Right atrium auricular region (tissue), 2 donors: ENCODE data around the gene IFIT1B. TPM values are rescaled to one million over a fixed set of nuclear protein-coding genes. Genes with fewer than 3 reads are reported as not detected.

Experiments used
- DNase-seq: peaks from one replicate; pipeline ENCODE4 v3.0.0-alpha.2; 2019; ENCODE audit warnings: low spot score
- H3K27ac ChIP-seq, 2 donors: fragments of 200-600 bp; sonication (generic); 1 replicate in 1 of 2; 2 replicates in 1 of 2; pipeline ENCODE4 v1.5.1; 2016 to 2019
- H3K27me3 ChIP-seq, 2 donors: fragments of 200-600 bp; sonication (generic); one replicate each; pipeline versions ENCODE4 v1.5.1 to v1.6.0; 2017 to 2019
- H3K36me3 ChIP-seq: fragments of 200-600 bp; sonication (generic); one replicate; pipeline ENCODE4 v1.5.1; 2016
- H3K4me1 ChIP-seq, 2 donors: fragments of 200-600 bp; sonication (generic); one replicate each; pipeline versions ENCODE4 v1.5.1 to v1.6.0; 2017 to 2019
- H3K4me3 ChIP-seq, 2 donors: fragments of 200-600 bp; sonication (generic); 1 replicate in 1 of 2; 2 replicates in 1 of 2; pipeline ENCODE4 v1.5.1; 2017 to 2019; ENCODE audit warnings: mild to moderate bottlenecking in 1 of 2, moderate library complexity in 1 of 2
- H3K9me3 ChIP-seq, 2 donors: fragments of 200-600 bp; sonication (generic); one replicate each; pipeline ENCODE4 v1.5.1; 2019
- CTCF ChIP-seq, 2 donors: fragments of 200-600 bp; sonication (generic); IDR thresholded peaks; one replicate each; pipeline ENCODE4 v1.5.1; 2019; ENCODE audit warnings: antibody characterized with exemption in 2 of 2
- total RNA-seq, 2 donors: library from RNA; depleted of rRNA; stranded (reverse); fragments of >200 nt; gene quantifications; one replicate each; pipeline ENCODE4 v1.1.0, GENCODE V29; 2016

IFIT1B gene
- total RNA-seq, 2 donors from 2014 or later = 0.24 TPM; not detected in 1

- H3K27me3 ChIP-seq = no peaks in the 10 kb centered on the region
- H3K27ac ChIP-seq = peak overlapping the region in 1 of 2 donors; percentile 76
- no peak for TF ChIP-seq CTCF (IDR thresholded peaks at IDR 0.05)
- no peaks in the 10 kb centered on the region for H3K36me3 ChIP-seq
- no peak overlapping the region for H3K4me3 ChIP-seq
- peaks cover 0 to 39% of the 10 kb centered on the region in 2 donors for H3K4me1 ChIP-seq
- H3K9me3 ChIP-seq = no peaks in the 10 kb centered on the region
- no peak for DNase-seq
Observed at GRCh38 chr10:89352802-89353201, 25.1 kb upstream of the IFIT1B start.

GRCh38 chr10:89355394-89355931 is 22.4 kb upstream of the IFIT1B start:
- Histone ChIP-seq H3K4me3 (no peak overlapping the region), H3K9me3 (no peaks in the 10 kb centered on the region), H3K4me1 (peaks cover 0 to 20% of the 10 kb centered on the region in 2 donors), H3K27me3 (no peaks in the 10 kb centered on the region), H3K27ac (no peak overlapping the region), H3K36me3 (no peaks in the 10 kb centered on the region)
- TF ChIP-seq CTCF (IDR thresholded peaks at IDR 0.05) = no peak
- DNase-seq = no peak

DNA sequence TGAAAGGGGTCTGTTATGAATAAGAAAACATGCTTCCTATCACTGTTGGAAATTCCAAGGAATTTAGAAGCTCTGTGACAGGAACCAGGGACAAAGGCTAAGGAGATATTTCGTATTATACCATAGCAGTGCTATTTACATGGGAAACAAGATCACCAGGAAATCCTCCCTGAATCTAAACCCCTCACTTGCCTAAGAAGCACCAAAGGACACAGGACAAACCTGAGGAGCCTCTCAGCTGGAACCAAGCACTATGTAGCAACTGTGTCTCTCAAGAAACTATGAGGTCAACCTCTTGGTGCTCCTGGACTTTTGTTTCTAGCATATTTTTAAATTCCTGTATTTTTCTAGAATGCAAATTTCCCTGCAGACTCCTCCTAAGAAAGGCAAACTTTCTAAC is 20.8 kb upstream of the IFIT1B start:
- Histone ChIP-seq H3K9me3 (no peaks in the 10 kb centered on the region), H3K4me1 (peaks cover 0 to 3% of the 10 kb centered on the region in 2 donors), H3K4me3 (no peak overlapping the region), H3K27ac (no peak overlapping the region), H3K36me3 (no peaks in the 10 kb centered on the region), H3K27me3 (no peaks in the 10 kb centered on the region)
- no peak for DNase-seq
- TF ChIP-seq CTCF (IDR thresholded peaks at IDR 0.05) = no peak

- Histone ChIP-seq H3K27me3 (no peaks in the 10 kb centered on the region), H3K27ac (no peak overlapping the region), H3K4me3 (no peak overlapping the region), H3K36me3 (no peaks in the 10 kb centered on the region), H3K4me1 (peaks cover 0 to 3% of the 10 kb centered on the region in 2 donors), H3K9me3 (no peaks in the 10 kb centered on the region)
- DNase-seq = no peak
- TF ChIP-seq CTCF (IDR thresholded peaks at IDR 0.05) = no peak
Observed at GRCh38 chr10:89357975-89358374, 19.9 kb upstream of the IFIT1B start.

- Histone ChIP-seq H3K27me3 (no peaks in the 10 kb centered on the region), H3K4me1 (peaks cover 0 to 12% of the 10 kb centered on the region in 2 donors), H3K36me3 (no peaks in the 10 kb centered on the region), H3K4me3 (no peak overlapping the region), H3K27ac (no peak overlapping the region), H3K9me3 (no peaks in the 10 kb centered on the region)
- no peak for DNase-seq
- no peak for TF ChIP-seq CTCF (IDR thresholded peaks at IDR 0.05)
Observed at GRCh38 chr10:89360157-89360556, 17.7 kb upstream of the IFIT1B start.

GRCh38 chr10:89362929-89363328 is 14.9 kb upstream of the IFIT1B start:
- peaks cover 0 to 21% of the 10 kb centered on the region in 2 donors for H3K4me1 ChIP-seq
- H3K27ac ChIP-seq = no peak overlapping the region
- no peaks in the 10 kb centered on the region for H3K36me3 ChIP-seq
- H3K27me3 ChIP-seq = no peaks in the 10 kb centered on the region
- H3K4me3 ChIP-seq = no peak overlapping the region
- no peak for TF ChIP-seq CTCF (IDR thresholded peaks at IDR 0.05)
- no peak for DNase-seq
- no peaks in the 10 kb centered on the region for H3K9me3 ChIP-seq
